ENCODE measurements around the gene ANKRD63.

Gene ANKRD63

DNA sequence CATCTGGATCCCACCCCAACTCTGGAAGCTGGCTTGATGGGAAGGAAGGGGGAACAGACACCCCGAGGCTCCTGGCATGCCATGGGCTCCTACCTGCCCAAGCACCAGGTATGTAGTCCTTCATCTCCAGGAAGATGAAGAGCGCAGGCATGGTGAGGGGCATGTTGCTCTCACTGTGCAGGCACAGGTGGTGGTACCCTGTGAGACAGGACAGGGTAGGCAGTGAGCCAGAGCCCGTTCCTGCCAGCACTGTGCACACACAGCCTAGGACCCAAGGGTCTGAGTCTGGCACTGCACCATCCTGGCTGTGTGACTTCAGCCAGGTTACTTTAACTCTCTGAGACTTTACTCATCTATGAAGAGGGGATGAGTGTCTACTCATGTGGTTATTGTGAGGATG lies 9.4 kb upstream of the ANKRD63 start:
- TF ChIP-seq EP300 (IDR thresholded peaks at IDR 0.05; ENCODE audit: borderline replicate concordance), result no peak
- TF ChIP-seq ZBTB7A (IDR thresholded peaks at IDR 0.05; ENCODE audit: low read depth), result no peak

DNA sequence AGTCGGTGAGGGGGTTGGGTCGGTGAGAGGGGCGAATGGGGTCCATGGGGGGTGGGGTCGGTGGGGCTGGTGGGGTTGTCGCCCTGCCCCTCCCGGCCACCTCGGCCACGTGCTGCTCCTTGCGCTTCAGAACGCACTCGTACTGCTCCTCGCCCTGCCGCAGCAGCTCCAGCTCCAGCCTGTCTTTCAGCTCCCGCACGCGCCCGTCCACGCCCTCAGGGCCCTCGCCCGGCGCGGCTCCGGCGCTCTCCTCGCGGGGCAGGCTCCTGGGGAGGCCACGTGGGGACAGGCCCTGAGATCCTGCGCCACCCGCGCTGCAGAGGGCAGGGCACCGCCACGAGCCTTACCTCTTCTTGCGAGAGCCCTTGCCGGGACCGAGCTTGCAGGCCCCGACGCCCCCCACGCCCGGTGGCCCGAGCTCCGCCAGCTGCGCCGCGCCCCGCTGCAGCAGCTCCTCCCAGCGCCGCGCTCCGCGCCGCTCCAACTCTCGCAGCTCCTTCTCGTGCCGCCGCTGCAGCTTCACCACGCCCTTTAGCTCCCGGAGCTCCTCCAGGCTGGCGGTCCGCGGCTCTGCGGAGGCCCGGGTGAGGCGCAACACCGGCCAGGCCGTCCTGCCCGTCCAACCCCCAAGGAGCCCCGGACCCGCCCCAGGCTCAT lies 8.2 kb upstream of the ANKRD63 start:
- no peak for TF ChIP-seq NFIC (IDR thresholded peaks at IDR 0.05)
- peak; percentile 93 for TF ChIP-seq MAX (IDR thresholded peaks at IDR 0.05)
- no peak for TF ChIP-seq EGR1 (IDR thresholded peaks at IDR 0.05)
- TF ChIP-seq RAD21 (IDR thresholded peaks at IDR 0.05; ENCODE audit: low read depth), result no peak
- peak; percentile 39; the same call in 1 of the 2 replicates for TF ChIP-seq ZBTB7A (IDR thresholded peaks at IDR 0.05; ENCODE audit: low read depth)
- TF ChIP-seq TCF12 (IDR thresholded peaks at IDR 0.05; ENCODE audit: low read depth), result no peak
- no peak for TF ChIP-seq FOXM1 (IDR thresholded peaks at IDR 0.05; ENCODE audit: borderline replicate concordance, low read depth)
- no peak for TF ChIP-seq CREB1 (IDR thresholded peaks at IDR 0.05; ENCODE audit: low read depth)
- no peak for TF ChIP-seq EP300 (IDR thresholded peaks at IDR 0.05; ENCODE audit: borderline replicate concordance)
- TF ChIP-seq, protein P1, sequence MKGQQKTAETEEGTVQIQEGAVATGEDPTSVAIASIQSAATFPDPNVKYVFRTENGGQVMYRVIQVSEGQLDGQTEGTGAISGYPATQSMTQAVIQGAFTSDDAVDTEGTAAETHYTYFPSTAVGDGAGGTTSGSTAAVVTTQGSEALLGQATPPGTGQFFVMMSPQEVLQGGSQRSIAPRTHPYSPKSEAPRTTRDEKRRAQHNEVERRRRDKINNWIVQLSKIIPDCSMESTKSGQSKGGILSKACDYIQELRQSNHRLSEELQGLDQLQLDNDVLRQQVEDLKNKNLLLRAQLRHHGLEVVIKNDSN (IDR thresholded peaks at IDR 0.05), result peak; percentile 59; the same call in 1 of the 2 replicates
- no peak for TF ChIP-seq CEBPB (IDR thresholded peaks at IDR 0.05)
- no peak for TF ChIP-seq REST (IDR thresholded peaks at IDR 0.05; ENCODE audit: low read depth)
- TF ChIP-seq YY1 (IDR thresholded peaks at IDR 0.05; ENCODE audit: low read depth), result no peak
- TF ChIP-seq TEAD4 (IDR thresholded peaks at IDR 0.05), result no peak
- TF ChIP-seq TAF1 (IDR thresholded peaks at IDR 0.05; ENCODE audit: low read depth), result no peak

GRCh38 chr15:40290545-40290917 lies 7.7 kb upstream of the ANKRD63 start:
- TF ChIP-seq YY1 (IDR thresholded peaks at IDR 0.05; ENCODE audit: low read depth) (no peak), EP300 (IDR thresholded peaks at IDR 0.05; ENCODE audit: borderline replicate concordance) (no peak), MAX (IDR thresholded peaks at IDR 0.05) (no peak), ZBTB7A (IDR thresholded peaks at IDR 0.05; ENCODE audit: low read depth) (no peak), NFIC (IDR thresholded peaks at IDR 0.05) (no peak), CREB1 (IDR thresholded peaks at IDR 0.05; ENCODE audit: low read depth) (no peak), TEAD4 (IDR thresholded peaks at IDR 0.05) (no peak), CEBPB (IDR thresholded peaks at IDR 0.05) (no peak), REST (IDR thresholded peaks at IDR 0.05; ENCODE audit: low read depth) (no peak), TCF12 (IDR thresholded peaks at IDR 0.05; ENCODE audit: low read depth) (no peak), FOXM1 (IDR thresholded peaks at IDR 0.05; ENCODE audit: borderline replicate concordance, low read depth) (no peak), RAD21 (IDR thresholded peaks at IDR 0.05; ENCODE audit: low read depth) (no peak), TAF1 (IDR thresholded peaks at IDR 0.05; ENCODE audit: low read depth) (no peak), EGR1 (IDR thresholded peaks at IDR 0.05) (no peak)
- TF ChIP-seq, protein P1 (IDR thresholded peaks at IDR 0.05), result no peak

GRCh38 chr15:40289140-40289775 lies 6.4 kb upstream of the ANKRD63 start:
- TF ChIP-seq TCF12 (IDR thresholded peaks at IDR 0.05; ENCODE audit: low read depth) (no peak), NFIC (IDR thresholded peaks at IDR 0.05) (peak; percentile 64), RAD21 (IDR thresholded peaks at IDR 0.05; ENCODE audit: low read depth) (peak; percentile 46), MAX (IDR thresholded peaks at IDR 0.05) (no peak), ZBTB7A (IDR thresholded peaks at IDR 0.05; ENCODE audit: low read depth) (no peak)

DNA sequence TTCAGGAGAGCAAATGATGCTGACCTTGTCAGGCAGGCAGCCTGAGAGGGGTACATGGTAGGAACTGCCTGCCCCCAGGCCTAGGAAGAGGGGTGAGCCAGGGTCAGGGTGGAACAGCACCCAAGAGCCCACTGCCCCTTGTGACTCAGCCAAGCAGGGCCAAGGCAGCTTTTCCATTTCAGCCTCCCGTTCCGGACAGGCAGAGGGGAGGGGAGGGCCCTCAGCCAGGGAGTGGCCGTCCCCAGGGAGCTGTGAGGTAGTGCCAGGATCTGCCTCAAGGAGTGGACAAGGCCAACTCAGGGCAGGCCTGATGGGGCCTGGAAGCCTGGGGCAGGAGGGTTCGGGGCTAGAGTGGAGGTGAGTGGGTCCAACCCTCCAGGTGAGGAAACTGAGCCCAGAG lies 5.1 kb upstream of the ANKRD63 start:
- TF ChIP-seq EGR1 (IDR thresholded peaks at IDR 0.05) (no peak), CEBPB (IDR thresholded peaks at IDR 0.05) (no peak)
- TF ChIP-seq, protein P1 (IDR thresholded peaks at IDR 0.05), result no peak

All from Ishikawa (cell line).